Upper lobe of left lung (tissue), 6 donors: ENCODE results near the gene CCDC88B. TPM values are rescaled to one million over a fixed set of nuclear protein-coding genes. Genes with fewer than 3 reads are reported as not detected.
A peak's percentile ranks its signal among the peaks of the same experiment; 100 is the strongest.

Experiments
- ATAC-seq, 2 donors: fragments of 200-7000 bp; cut with Tn5 transposase; one replicate each; pipeline ENCODE4 v1.9.1; 2022; ENCODE audit warnings: mild to moderate bottlenecking in 2 of 2, moderate library complexity in 2 of 2; ENCODE audit not compliant: low FRiP score in 2 of 2
- DNase-seq, 2 donors: peaks; one replicate each; pipeline ENCODE4 v3.0.0-alpha.2; 2019 to 2020
- H3K27ac ChIP-seq, 4 donors: fragments of 200-600 bp; sonication (generic); one replicate each; pipeline ENCODE4 v1.5.1; 2016 to 2019
- H3K27me3 ChIP-seq, 4 donors: fragments of 200-600 bp; sonication (generic); one replicate each; pipeline ENCODE4 v1.5.1; 2017 to 2019
- H3K36me3 ChIP-seq, 4 donors: fragments of 200-600 bp; sonication (generic); one replicate each; pipeline ENCODE4 v1.5.1; 2016 to 2019
- H3K4me1 ChIP-seq, 4 donors: fragments of 200-600 bp; sonication (generic); one replicate each; pipeline ENCODE4 v1.5.1; 2018 to 2019
- H3K4me3 ChIP-seq, 4 donors: fragments of 200-600 bp; sonication (generic); one replicate each; pipeline ENCODE4 v1.5.1; 2017 to 2019; ENCODE audit warnings: mild to moderate bottlenecking in 2 of 4, moderate library complexity in 1 of 4
- H3K9me3 ChIP-seq, 4 donors: fragments of 200-600 bp; sonication (generic); one replicate each; pipeline ENCODE4 v1.5.1; 2018 to 2019
- CTCF ChIP-seq, 6 experiments: fragments of 450-650 bp in 4 of 6; fragments of 200-600 bp in 2 of 6; sonication (generic) in 2 of 6; IDR thresholded peaks; one replicate each; pipeline ENCODE4 v1.5.1; 2016 to 2019; ENCODE audit warnings: antibody characterized with exemption in 6 of 6
- EP300 ChIP-seq, 4 donors: sonication (generic); formaldehyde crosslinking; IDR thresholded peaks; one replicate each; pipeline ENCODE4 v1.5.1; 2017; ENCODE audit warnings: antibody characterized with exemption in 4 of 4, control low read depth in 2 of 4
- POLR2A ChIP-seq, 4 donors: fragments of 450-650 bp; IDR thresholded peaks; one replicate each; pipeline ENCODE4 v1.5.1; 2016 to 2017; ENCODE audit warnings: antibody characterized with exemption in 4 of 4, mild to moderate bottlenecking in 2 of 4
- POLR2AphosphoS5 ChIP-seq, 2 donors: sonication (generic); formaldehyde crosslinking; IDR thresholded peaks; one replicate each; pipeline ENCODE4 v1.5.1; 2017; ENCODE audit warnings: antibody characterized with exemption in 2 of 2
- WGBS, 2 donors: methylation state at CpG; one replicate each; pipeline ENCODE4 v1.1.5; 2017 to 2018; 5-methylcytosine and 5-hydroxymethylcytosine counted together
- total RNA-seq, 6 donors: library from RNA; depleted of rRNA in 4 of 6; stranded (reverse); fragments of >200 nt in 4 of 6; gene quantifications; one replicate each; pipeline versions ENCODE4 v1.1.0 to v1.2.1, GENCODE V29; 2016 to 2021
- donor health status: DM: no; HTN: no; CAD: no; lungs with moderate emphysema.
- donor health status: DM: no; HTN: yes; CAD: no; lungs with severe emphysema.

Gene CCDC88B
- total RNA-seq, 6 donors from 2014 or later = 12.6 to 138 (median 37.2) TPM

- Histone ChIP-seq H3K27ac (no peak overlapping the region), H3K9me3 (no peaks in the 10 kb centered on the region), H3K27me3 (no peaks in the 10 kb centered on the region), H3K36me3 (peaks cover 23 to 84% (median 78%) of the 10 kb centered on the region in 4 donors), H3K4me1 (no peaks in the 10 kb centered on the region), H3K4me3 (no peak overlapping the region)
- WGBS, 2 donors = 92 to 94% methylated on average over 35 to 46 of the region's 46 CpGs
- no peak for ATAC-seq
- TF ChIP-seq EP300 (IDR thresholded peaks at IDR 0.05) = no peak
- TF ChIP-seq POLR2A (IDR thresholded peaks at IDR 0.05) = no peak
- no peak for TF ChIP-seq POLR2AphosphoS5 (IDR thresholded peaks at IDR 0.05)
- TF ChIP-seq CTCF (IDR thresholded peaks at IDR 0.05) = no peak
- DNase-seq = peak in 1 of 2 donors; percentile 84
Observed at GRCh38 chr11:64367931-64368672, 28.1 kb downstream of the CCDC88B start.

DNA sequence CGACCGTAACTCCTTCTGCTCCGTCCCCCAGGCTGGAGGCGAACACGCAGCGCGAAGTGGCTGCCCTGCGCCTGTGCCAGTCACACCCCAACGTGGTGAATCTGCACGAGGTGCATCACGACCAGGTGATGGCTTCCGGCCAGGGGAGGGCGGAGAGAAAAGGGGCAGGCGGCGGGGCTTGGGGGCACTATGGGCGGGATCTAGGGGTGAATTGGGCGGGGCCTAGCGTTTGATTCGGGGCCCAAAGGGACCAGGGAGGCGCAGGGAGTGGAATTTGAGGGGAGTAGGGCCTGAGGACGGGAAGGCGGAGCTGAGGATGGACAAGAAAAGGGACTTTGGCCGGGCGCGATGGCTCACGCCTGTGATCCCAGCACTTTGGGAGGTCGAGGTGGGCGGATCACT is 28.7 kb downstream of the CCDC88B start:
- WGBS, 2 donors = 91 to 94% methylated on average over 25 to 28 of the region's 28 CpGs
- no peaks in the 10 kb centered on the region for H3K9me3 ChIP-seq
- TF ChIP-seq EP300 (IDR thresholded peaks at IDR 0.05) (no peak), POLR2AphosphoS5 (IDR thresholded peaks at IDR 0.05) (no peak), CTCF (IDR thresholded peaks at IDR 0.05) (no peak), POLR2A (IDR thresholded peaks at IDR 0.05) (no peak)
- H3K27me3 ChIP-seq = no peaks in the 10 kb centered on the region
- H3K4me3 ChIP-seq = no peak overlapping the region
- no peak overlapping the region for H3K27ac ChIP-seq
- peaks cover 19 to 79% (median 72%) of the 10 kb centered on the region in 4 donors for H3K36me3 ChIP-seq
- DNase-seq (no peak), ATAC-seq (no peak)
- no peaks in the 10 kb centered on the region for H3K4me1 ChIP-seq

DNA sequence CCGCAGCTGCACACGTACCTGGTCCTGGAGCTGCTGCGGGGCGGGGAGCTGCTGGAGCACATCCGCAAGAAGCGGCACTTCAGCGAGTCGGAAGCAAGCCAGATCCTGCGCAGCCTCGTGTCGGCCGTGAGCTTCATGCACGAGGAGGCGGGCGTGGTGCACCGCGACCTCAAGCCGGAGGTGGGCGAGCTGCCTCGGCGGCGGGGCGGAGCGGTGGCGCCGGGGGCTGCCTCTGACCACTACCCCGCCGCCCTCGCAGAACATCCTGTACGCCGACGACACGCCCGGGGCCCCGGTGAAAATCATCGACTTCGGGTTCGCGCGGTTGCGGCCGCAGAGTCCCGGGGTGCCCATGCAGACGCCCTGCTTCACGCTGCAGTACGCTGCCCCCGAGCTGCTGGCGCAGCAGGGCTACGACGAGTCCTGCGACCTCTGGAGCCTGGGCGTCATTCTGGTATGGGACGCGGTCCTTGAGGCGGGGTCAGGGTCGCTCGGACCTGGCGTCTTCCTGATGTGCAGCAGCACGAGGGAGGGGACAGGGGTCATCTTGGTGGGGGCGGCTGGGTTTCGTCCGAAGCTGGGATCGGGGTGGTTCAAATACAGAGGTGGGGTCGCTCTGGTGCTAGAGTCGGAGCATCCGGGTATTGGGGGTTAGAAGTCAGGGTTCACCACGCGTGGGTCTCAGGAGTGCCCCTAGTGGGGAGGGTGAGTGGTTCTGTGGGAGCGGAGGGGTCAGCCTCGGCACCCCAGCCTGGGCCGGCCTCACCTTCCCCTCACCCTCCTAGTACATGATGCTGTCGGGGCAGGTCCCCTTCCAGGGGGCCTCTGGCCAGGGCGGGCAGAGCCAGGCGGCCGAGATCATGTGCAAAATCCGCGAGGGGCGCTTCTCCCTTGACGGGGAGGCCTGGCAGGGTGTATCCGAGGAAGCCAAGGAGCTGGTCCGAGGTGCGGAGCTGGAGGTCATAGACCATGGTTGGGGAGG is 29.7 kb downstream of the CCDC88B start:
- Histone ChIP-seq H3K9me3 (no peaks in the 10 kb centered on the region), H3K36me3 (peaks cover 16 to 70% (median 64%) of the 10 kb centered on the region in 4 donors), H3K4me1 (no peaks in the 10 kb centered on the region), H3K27me3 (no peaks in the 10 kb centered on the region), H3K27ac (no peak overlapping the region), H3K4me3 (no peak overlapping the region)
- WGBS, 2 donors = 92 to 93% methylated on average over 48 to 68 of the region's 82 CpGs
- TF ChIP-seq POLR2A (IDR thresholded peaks at IDR 0.05) (no peak), EP300 (IDR thresholded peaks at IDR 0.05) (no peak), POLR2AphosphoS5 (IDR thresholded peaks at IDR 0.05) (no peak), CTCF (IDR thresholded peaks at IDR 0.05) (no peak)
- ATAC-seq (no peak), DNase-seq (peak in 1 of 2 donors; percentile 86)

GRCh38 chr11:64371201-64371600 is 31.2 kb downstream of the CCDC88B start:
- WGBS, 2 donors = 86 to 94% methylated on average over 10 to 22 of the region's 22 CpGs
- Histone ChIP-seq H3K4me3 (no peak overlapping the region), H3K36me3 (peaks cover 16 to 56% (median 50%) of the 10 kb centered on the region in 4 donors), H3K4me1 (no peaks in the 10 kb centered on the region), H3K9me3 (no peaks in the 10 kb centered on the region), H3K27ac (no peak overlapping the region), H3K27me3 (no peaks in the 10 kb centered on the region)
- TF ChIP-seq CTCF (IDR thresholded peaks at IDR 0.05) = no peak
- no peak for TF ChIP-seq POLR2A (IDR thresholded peaks at IDR 0.05)
- TF ChIP-seq POLR2AphosphoS5 (IDR thresholded peaks at IDR 0.05) = no peak
- TF ChIP-seq EP300 (IDR thresholded peaks at IDR 0.05) = no peak
- ATAC-seq = no peak
- DNase-seq = no peak
